Stimulated activated CD8-positive, alpha-beta memory T cell treated with anti-CD3 and anti-CD28 coated beads, Interleukin-2, amount 100 ng/mL, for 48 hours (primary cell): ENCODE data around the gene S1PR3.

Experiments used
- DNase-seq, 2 donors: peaks; one replicate each; pipeline ENCODE4 v3.0.0-alpha.2; 2020; ENCODE audit warnings: low read depth in 2 of 2

Gene S1PR3

GRCh38 chr9:89008744-89009545 is 17.7 kb downstream of the S1PR3 start:
- no peak for DNase-seq

DNA sequence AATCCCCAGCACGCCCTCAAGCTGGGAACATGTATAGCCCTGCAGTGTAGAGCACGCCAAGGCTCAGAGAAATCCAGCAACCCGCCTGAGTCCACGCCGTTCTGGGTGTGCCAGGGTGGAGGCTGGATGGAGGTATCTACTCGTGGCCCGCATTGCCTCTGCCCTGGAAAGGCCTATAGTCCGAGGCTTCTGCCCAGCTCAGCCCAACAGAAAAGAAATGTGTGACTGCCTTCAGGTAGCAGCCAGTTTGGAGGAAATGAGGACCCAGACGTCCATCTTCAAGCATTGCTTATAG is 18.2 kb downstream of the S1PR3 start:
- no peak for DNase-seq

GRCh38 chr9:89010056-89010455 is 18.8 kb downstream of the S1PR3 start:
- DNase-seq, result no peak

- no peak for DNase-seq
Observed at GRCh38 chr9:89010526-89011111, 19.4 kb downstream of the S1PR3 start.

DNA sequence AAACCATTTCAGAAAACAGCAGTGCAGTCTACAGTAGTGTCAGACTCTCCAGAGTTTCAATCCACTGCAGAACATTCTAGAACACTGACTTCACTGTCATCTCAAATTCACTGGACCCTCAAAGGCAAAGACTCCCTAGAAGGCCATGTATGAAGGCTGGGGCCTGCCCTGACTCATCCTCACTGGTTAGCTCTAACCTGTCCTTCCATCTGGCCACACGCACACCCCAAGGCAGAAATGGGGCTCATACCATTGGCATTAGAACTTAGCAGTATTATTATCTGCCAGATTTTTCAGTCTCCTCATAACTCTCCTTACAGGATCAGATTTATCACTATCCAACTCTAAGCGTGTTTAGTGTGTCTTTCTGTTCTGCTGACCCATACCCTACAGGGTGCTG is 20.4 kb downstream of the S1PR3 start:
- DNase-seq, result no peak

GRCh38 chr9:89012294-89013042 is 21.2 kb downstream of the S1PR3 start:
- no peak for DNase-seq

GRCh38 chr9:89013660-89014059 is 22.4 kb downstream of the S1PR3 start:
- no peak for DNase-seq

DNA sequence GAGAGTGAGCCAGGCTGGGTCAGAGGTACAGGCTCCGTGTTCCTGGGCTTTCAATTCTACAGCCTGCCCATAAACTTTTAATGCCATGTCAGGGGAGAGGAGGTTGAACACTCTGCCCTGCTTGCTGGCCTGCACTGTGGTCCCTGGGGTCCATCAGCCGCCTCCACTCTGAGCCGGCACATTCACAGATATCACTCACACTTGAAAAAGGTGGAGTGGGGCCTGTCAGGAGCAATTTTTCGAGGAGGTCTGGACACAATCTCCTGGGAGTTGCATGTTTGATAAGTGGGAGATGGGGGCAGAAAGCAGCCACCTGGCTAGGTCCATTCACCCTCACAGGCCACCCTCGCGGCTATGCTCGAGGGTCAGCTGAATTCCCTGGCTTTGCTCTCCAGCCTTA is 22.9 kb downstream of the S1PR3 start:
- DNase-seq, result no peak

DNA sequence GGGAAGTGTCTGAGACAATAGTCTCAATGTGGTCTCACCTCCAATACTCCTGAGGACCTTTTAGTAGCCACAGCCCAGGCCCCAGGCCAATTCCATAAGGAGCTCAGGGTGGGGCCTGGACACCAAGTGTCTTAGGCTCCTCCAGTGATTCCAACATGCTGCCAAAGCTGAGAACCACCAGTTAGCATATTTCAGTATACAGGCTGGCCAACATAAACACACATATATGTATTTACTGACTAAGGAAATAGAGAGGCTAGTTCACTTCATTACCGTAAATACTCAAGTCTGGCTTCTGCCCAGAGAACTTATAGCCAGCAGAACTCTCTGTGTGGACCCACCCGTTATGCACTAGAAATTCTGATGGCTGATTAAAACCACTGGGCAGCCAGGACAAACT is 24.1 kb downstream of the S1PR3 start:
- DNase-seq, result no peak

DNA sequence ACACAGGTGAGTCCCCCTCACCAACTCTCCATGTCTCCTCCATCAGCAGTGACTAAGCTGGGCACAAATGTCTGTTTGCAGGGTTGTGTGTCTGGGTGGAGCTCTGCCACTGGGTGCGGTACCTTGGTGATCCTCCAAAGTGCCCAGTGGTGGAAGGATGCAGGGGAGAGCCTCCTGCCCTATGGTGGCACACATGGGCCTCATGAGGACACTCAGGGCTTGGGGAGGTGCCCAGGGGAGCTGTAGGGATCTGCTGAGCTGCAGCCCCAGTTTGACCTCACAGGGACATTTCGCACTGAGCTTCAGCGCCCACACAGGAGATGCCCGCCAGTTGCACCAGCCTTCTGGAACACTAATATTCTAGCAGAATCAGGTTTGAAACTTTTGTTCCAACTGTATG is 29.5 kb downstream of the S1PR3 start:
- no peak for DNase-seq

DNA sequence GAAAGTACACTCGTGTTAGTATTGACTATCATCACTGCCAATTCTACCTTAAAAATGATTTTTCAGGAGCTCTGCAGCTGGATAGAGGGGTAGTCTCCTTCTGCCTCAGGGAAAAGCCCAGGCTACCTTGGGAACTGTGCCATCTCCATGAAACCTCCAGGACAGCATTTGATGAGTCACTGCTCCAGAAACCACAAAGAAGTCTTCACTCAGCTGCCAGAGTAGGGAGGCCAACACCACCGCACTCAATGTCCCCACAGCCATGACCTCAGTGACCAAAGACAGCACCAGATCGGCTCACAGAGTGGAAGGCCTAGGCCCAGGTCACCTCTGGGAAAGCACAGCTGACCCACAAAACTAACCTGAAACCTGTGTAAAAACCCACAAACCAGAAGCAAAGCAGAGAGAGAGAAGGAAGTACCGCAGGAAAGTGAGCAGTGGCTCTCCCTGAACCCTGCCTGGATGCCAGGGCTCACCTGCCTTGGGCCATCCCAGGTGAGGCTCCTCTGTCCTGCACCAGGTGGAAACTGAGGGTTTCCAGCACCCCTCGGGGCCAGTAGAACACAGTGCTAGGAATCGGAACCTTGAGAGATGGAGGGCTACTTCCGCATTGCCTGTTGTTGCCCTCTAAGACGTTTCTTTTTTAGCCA is 30.0 kb downstream of the S1PR3 start:
- DNase-seq, result no peak

- DNase-seq, result no peak
Observed at GRCh38 chr9:89022001-89022759, 30.9 kb downstream of the S1PR3 start.

DNA sequence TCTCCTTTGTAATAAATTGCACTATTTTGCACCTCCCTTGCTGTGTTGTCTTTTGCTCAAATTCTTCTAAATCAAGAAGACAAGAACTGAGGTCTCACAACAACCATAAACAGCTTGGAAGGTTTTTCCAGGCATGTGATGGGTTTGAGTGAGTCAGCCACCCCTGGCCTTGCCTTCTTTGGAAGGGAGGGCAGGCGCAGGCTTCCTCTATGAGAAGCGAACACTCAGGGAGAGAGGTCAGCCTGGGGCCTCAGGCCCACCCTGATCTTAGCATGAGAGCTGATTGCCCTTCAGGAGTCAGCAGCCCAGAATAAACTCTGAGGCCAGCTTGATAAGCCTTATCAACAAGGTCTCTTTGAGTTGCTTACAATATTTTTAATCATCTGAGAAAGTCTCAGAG is 31.6 kb downstream of the S1PR3 start:
- no peak for DNase-seq

- no peak for DNase-seq
Observed at GRCh38 chr9:89023740-89024139, 32.5 kb downstream of the S1PR3 start.

DNA sequence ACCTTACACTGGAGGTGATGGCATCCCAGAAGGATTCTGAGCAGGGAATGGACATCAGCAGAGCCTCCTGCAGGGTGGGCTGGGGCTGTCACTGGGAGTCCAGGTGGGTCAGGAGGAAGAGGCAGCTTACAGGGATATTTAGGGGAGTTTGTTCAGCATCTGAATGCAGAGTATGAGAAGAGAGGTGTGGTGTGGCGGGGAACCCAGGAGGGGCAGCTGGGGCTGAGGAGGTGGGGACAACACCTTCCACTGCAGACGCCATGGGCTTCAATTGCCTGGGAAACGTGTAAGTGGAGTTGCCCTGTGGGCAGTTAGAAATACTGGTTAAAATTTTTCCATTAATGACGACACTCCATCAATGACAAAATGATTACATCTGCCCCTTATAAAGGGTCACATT is 33.5 kb downstream of the S1PR3 start:
- DNase-seq, result no peak

GRCh38 chr9:89025553-89025952 is 34.3 kb downstream of the S1PR3 start:
- DNase-seq, result no peak

DNA sequence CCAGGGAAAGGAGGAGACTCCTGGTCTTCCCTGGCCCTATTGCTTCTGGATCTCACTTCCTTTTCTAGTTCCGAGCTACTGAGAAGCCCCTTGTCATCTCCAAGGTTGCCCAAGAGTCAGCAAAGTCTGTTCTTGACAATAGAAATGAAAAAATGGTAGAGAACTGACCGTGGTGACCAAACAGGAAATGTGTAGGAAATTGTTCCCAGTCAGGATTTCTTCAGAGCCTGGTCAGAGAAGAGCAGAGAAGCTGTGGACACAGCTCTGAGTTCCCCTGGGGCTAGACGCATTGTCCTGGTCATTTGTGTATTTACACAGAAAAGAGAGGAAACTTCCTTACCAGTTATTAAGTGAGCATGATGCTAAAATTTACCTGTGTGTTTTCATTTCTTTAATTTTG is 35.6 kb downstream of the S1PR3 start:
- no peak for DNase-seq

- no peak for DNase-seq
Observed at GRCh38 chr9:89029788-89030187, 38.5 kb downstream of the S1PR3 start.

DNA sequence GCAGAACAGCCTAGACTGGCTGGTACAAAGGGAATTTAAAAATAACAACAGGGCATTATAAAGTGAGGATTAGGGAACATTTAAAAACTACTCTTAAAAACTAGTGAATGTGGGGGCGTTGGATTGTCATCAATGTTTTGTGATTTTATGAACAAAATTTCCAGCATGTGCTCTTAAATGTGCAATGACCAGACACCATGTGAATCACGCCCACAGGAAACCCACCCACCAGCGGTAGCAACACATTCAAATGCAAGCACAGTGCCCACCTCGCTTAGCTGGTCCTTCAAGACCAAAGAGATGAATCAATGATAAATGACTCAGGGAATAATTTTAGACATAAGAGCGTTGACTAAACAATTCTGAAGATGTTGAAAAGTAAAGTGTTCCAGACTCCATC is 40.9 kb downstream of the S1PR3 start:
- DNase-seq, result no peak

GRCh38 chr9:89032661-89033060 is 41.4 kb downstream of the S1PR3 start:
- DNase-seq, result no peak

DNA sequence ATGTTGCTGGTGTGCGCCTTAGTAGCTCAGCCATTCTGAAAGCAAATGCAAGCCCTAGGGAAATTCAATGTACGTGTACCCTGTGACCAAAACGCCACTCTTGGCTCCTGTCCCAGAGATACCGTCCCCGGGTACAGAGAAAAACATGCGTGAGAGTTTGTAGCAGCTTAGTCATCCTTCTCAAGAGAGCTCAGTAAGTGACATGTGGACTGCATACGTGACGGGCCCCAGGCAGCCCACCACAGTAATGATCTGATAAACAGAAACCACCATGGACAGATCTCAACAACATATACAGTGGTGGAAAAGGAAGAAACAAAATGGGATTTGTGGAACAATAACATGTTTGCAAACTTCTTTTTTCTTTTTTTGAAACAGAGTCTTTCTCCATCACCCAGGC is 45.1 kb downstream of the S1PR3 start:
- DNase-seq, result no peak

DNA sequence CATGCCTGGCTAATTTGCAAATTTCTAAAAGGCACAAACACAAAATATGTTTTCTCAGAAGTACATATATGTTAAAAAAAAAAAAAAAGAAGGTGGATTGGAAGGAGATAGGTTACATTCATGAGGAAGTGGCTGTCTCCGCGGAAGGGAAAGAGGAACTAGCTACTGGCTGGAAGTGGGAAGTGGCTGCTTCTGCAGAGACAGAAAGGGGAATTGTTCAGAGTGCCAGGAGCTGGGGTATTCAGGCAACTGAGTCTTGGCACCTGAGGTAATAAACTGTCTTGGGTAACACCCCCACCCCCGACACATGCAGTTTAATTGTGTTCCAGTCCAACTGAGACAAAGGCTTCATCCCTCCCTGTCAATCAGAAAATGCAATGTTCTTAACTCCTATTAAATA is 45.6 kb downstream of the S1PR3 start:
- no peak for DNase-seq
